Activated CD4-positive, alpha-beta T cell treated with anti-CD3 and anti-CD28 coated beads, Interleukin-2, amount 10 ng/mL, durations not matched to agents 24 days and 14 days (primary cell): ENCODE data around the gene ATP9B. TPM values are rescaled to one million over a fixed set of nuclear protein-coding genes. Genes with fewer than 3 reads are reported as not detected.

Source experiments
- DNase-seq: peaks from one replicate; pipeline ENCODE4 v3.0.0; 2022
- H3K27ac Mint-ChIP-seq: one replicate; pipeline ENCODE4 v1.8.0; 2022; ENCODE audit warnings: mild to moderate bottlenecking, mixed read lengths
- H3K27me3 Mint-ChIP-seq: one replicate; pipeline ENCODE4 v1.8.0; 2022; ENCODE audit warnings: mixed read lengths
- H3K36me3 Mint-ChIP-seq: one replicate; pipeline ENCODE4 v1.8.0; 2022; ENCODE audit warnings: low read depth, mild to moderate bottlenecking, mixed read lengths
- H3K4me1 Mint-ChIP-seq: one replicate; pipeline ENCODE4 v1.8.0; 2021; ENCODE audit warnings: mixed read lengths
- H3K4me3 Mint-ChIP-seq: one replicate; pipeline ENCODE4 v1.8.0; 2022; ENCODE audit warnings: mild to moderate bottlenecking, moderate library complexity, mixed read lengths
- H3K9me3 Mint-ChIP-seq: one replicate; pipeline ENCODE4 v1.8.0; 2021; ENCODE audit warnings: mixed read lengths
- intact Hi-C: fragments of 100-400 bp; cut with micrococcal nuclease; formaldehyde crosslinking; loops from one replicate; pipeline ENCODE4 v1.15.1; 2023
- total RNA-seq: library from RNA; stranded (reverse); gene quantifications from 2 replicates; pipeline ENCODE4 v1.2.3, GENCODE V29; 2022

Gene ATP9B
- total RNA-seq, 1 donor from 2014 or later = 30.3 TPM

- peaks cover 9% of the 10 kb centered on the region for H3K4me1 Mint-ChIP-seq
- no peak overlapping the region for H3K27ac Mint-ChIP-seq
Measured at GRCh38 chr18:79378536-79379250, 309.5 kb downstream of the ATP9B start.

DNA sequence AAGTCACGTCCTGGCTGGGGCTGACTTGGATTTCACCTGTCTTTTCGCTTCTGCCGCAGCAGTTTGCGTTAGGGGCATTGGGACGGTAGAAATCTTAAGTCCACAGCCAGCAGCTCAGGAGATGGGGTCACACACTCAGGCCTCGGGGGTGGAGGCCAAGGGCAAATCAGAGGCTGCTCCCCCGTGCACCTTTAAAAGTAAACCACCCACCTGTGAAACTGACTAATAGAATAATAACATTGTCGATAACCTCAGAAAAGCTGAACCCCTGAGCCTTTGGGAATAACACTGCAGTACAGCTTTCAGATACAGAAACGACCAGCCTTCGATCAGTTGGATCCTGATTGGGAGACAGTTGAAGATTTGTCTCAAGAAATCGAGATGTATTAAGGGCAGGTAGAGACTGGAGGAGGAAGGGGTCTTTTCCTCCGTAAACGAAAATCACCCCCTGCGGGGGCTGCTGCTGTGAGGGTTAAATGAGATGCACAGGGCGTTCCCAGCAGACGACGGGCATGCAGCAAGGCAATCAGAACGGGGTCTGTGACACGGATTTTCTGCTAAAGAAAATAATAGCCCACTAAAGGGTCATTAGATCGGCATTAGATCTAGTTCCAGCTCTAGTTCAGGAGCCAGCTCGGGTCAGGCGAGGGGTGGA lies 310.2 kb downstream of the ATP9B start:
- peaks cover 7% of the 10 kb centered on the region for H3K36me3 Mint-ChIP-seq
- no peak overlapping the region for H3K27ac Mint-ChIP-seq
- intact Hi-C loops = loop anchor here (1.0 kb wide), 2 partner anchors 144 to 265 kb away; no protein-coding TSS in a partner anchor
- H3K9me3 Mint-ChIP-seq = no peaks in the 10 kb centered on the region
- no peak for DNase-seq
- peaks cover 9% of the 10 kb centered on the region for H3K4me1 Mint-ChIP-seq
- H3K4me3 Mint-ChIP-seq = peak overlapping the region; percentile 37
- no peaks in the 10 kb centered on the region for H3K27me3 Mint-ChIP-seq

More at GRCh38 chr18:79378536-79379250, 309.5 kb downstream of the ATP9B start:
- peak; percentile 95 for DNase-seq
- H3K9me3 Mint-ChIP-seq = no peaks in the 10 kb centered on the region
- H3K27me3 Mint-ChIP-seq = no peaks in the 10 kb centered on the region
- intact Hi-C loops = loop anchor here (1.0 kb wide), 2 partner anchors 145 to 266 kb away; no protein-coding TSS in a partner anchor
- H3K4me3 Mint-ChIP-seq = peak overlapping the region; percentile 37
- H3K36me3 Mint-ChIP-seq = peaks cover 9% of the 10 kb centered on the region

DNA sequence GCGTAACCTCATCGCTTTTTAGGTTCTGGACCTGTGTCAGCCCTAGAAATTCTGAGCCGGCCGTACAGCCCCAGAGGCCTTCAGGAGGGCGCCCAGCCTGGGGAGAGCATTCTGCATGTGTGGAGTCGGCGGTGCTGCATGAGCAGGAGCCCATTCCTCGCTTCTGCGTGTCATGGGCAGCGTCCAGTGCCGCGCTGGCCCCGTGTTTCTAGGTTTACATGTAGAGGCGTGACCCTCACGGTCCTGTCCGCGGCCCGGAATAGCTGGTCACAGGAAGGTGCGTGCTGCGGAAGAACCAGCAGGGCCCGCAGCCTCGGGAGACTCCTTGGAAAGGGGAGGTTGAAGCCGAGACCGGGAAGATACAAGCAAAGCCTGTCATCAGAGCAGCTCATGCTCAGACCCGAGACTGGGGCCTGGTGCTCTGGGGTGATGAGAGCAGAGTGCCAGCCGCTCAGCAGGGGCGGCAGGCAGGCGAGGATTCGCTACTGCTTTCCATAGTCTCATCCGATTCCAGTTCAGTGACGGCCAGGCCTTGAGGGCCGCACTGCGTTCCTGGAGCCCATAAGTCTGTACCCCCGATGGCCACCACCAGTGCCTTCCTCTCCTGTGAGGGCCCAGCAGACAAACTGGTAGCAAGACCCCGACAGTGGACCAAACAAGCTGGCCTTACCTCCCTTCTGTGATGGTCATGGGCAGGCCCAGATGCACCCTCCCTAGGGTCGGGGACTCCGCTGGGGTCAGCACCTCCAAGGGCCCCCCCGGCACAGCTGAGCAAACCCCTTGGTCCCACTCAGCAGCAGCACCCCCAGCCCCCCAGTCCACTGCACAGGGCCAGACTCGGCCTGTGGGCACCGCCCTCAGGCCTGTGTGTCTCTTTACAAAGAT lies 311.0 kb downstream of the ATP9B start:
- H3K4me3 Mint-ChIP-seq = no peak overlapping the region
- peaks cover 9% of the 10 kb centered on the region for H3K4me1 Mint-ChIP-seq
- intact Hi-C loops = loop anchor here (1.0 kb wide), 2 partner anchors 143 to 264 kb away; no protein-coding TSS in a partner anchor
- H3K27me3 Mint-ChIP-seq = no peaks in the 10 kb centered on the region
- DNase-seq = peak; percentile 55
- no peaks in the 10 kb centered on the region for H3K9me3 Mint-ChIP-seq
- H3K36me3 Mint-ChIP-seq = peaks cover 7% of the 10 kb centered on the region
- no peak overlapping the region for H3K27ac Mint-ChIP-seq

- intact Hi-C loops = loop anchor here (1.0 kb wide), 1 partner anchor 147 kb away; no protein-coding TSS in a partner anchor
- Mint-ChIP-seq H3K36me3 (peaks cover 7% of the 10 kb centered on the region), H3K4me1 (peaks cover 9% of the 10 kb centered on the region), H3K27me3 (no peaks in the 10 kb centered on the region), H3K4me3 (no peak overlapping the region), H3K9me3 (no peaks in the 10 kb centered on the region), H3K27ac (no peak overlapping the region)
- peak; percentile 92 for DNase-seq
Measured at GRCh38 chr18:79380816-79381806, 311.9 kb downstream of the ATP9B start.

- Mint-ChIP-seq H3K36me3 (peaks cover 7% of the 10 kb centered on the region), H3K27me3 (no peaks in the 10 kb centered on the region), H3K4me1 (peaks cover 9% of the 10 kb centered on the region), H3K4me3 (no peak overlapping the region), H3K27ac (no peak overlapping the region), H3K9me3 (no peaks in the 10 kb centered on the region)
- intact Hi-C loops = loop anchor here (1.0 kb wide), 1 partner anchor 146 kb away; no protein-coding TSS in a partner anchor
- DNase-seq = peak; percentile 51
Measured at GRCh38 chr18:79381811-79382311, 312.7 kb downstream of the ATP9B start.

GRCh38 chr18:79382681-79383387 lies 313.6 kb downstream of the ATP9B start:
- Mint-ChIP-seq H3K36me3 (peaks cover 7% of the 10 kb centered on the region), H3K4me1 (peaks cover 11% of the 10 kb centered on the region), H3K9me3 (no peaks in the 10 kb centered on the region), H3K4me3 (no peak overlapping the region), H3K27ac (no peak overlapping the region), H3K27me3 (peaks cover 2% of the 10 kb centered on the region)
- no peak for DNase-seq
- intact Hi-C loops = no loop called here

GRCh38 chr18:79383388-79384056 lies 314.3 kb downstream of the ATP9B start:
- H3K36me3 Mint-ChIP-seq = peaks cover 3% of the 10 kb centered on the region

GRCh38 chr18:79384151-79384807 lies 315.1 kb downstream of the ATP9B start:
- intact Hi-C loops = no loop called here
- no peak overlapping the region for H3K4me3 Mint-ChIP-seq
- peak overlapping the region; percentile 66 for H3K27ac Mint-ChIP-seq
- peaks cover 5% of the 10 kb centered on the region for H3K4me1 Mint-ChIP-seq
- DNase-seq = no peak
- peaks cover 11% of the 10 kb centered on the region for H3K27me3 Mint-ChIP-seq
- no peaks in the 10 kb centered on the region for H3K36me3 Mint-ChIP-seq
- no peaks in the 10 kb centered on the region for H3K9me3 Mint-ChIP-seq

More at GRCh38 chr18:79383388-79384056, 314.3 kb downstream of the ATP9B start:
- no peak overlapping the region for H3K27ac Mint-ChIP-seq
- no peak overlapping the region for H3K4me3 Mint-ChIP-seq
- intact Hi-C loops = no loop called here
- DNase-seq = no peak
- peaks cover 6% of the 10 kb centered on the region for H3K27me3 Mint-ChIP-seq
- peaks cover 11% of the 10 kb centered on the region for H3K4me1 Mint-ChIP-seq
- H3K9me3 Mint-ChIP-seq = no peaks in the 10 kb centered on the region

- H3K9me3 Mint-ChIP-seq = no peaks in the 10 kb centered on the region
- no peak overlapping the region for H3K4me3 Mint-ChIP-seq
- H3K27ac Mint-ChIP-seq = no peak overlapping the region
- peaks cover 2% of the 10 kb centered on the region for H3K4me1 Mint-ChIP-seq
- intact Hi-C loops = no loop called here
- H3K36me3 Mint-ChIP-seq = no peaks in the 10 kb centered on the region
- peaks cover 14% of the 10 kb centered on the region for H3K27me3 Mint-ChIP-seq
- DNase-seq = no peak
Measured at GRCh38 chr18:79384834-79385233, 315.6 kb downstream of the ATP9B start.

DNA sequence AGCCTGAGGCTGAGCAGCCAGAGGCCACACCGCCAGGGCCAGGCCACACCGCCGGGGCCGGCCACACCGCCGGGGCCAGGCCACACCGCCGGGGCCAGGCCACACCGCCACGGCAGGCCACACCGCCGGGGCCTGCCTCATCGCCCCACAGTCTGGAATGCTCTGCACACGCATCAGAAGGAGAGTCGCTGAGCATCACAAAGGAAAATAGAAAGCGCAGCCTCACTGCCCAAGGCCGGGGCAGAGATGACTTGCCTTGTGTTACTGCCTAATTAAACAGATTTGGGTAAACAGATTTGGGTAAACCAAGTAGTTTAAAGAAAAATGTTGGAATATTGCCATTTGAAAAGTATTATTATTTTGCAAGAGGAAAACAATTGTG lies 316.1 kb downstream of the ATP9B start:
- peaks cover 2% of the 10 kb centered on the region for H3K4me1 Mint-ChIP-seq
- no peak for DNase-seq
- intact Hi-C loops = no loop called here
- H3K9me3 Mint-ChIP-seq = no peaks in the 10 kb centered on the region
- H3K27ac Mint-ChIP-seq = no peak overlapping the region
- peaks cover 16% of the 10 kb centered on the region for H3K27me3 Mint-ChIP-seq
- H3K36me3 Mint-ChIP-seq = no peaks in the 10 kb centered on the region
- H3K4me3 Mint-ChIP-seq = no peak overlapping the region

DNA sequence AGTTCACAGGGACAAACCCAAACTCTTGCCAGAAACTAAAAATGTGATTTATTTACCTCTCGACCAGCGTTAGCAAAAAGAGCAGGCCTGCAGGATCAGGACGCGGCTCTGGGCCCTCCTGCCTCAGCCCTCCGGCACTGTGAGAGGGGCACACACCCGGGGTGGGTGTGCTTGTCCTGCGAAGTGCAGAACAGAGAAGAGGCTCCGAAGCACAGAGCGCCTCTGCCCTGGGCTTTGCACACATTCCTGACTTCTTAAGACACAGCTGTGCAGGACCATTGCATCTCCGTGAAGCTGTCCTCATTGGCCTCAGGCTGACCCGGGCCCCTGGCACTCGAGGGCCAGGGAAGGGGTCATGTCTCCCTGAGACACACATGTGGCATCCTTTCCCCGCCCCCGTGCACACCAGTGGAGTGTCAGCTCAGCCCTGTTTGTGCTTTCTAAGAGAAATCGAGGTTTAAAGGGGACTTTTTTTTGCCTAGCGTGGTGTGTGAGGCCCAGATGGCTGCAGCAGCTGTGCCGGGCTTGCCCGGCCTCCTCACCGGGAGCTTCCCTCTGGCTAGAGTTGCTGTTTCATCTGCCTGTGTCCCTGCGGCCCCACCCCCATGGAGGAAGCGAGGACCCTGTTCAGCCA lies 316.6 kb downstream of the ATP9B start:
- no peak for DNase-seq
- Mint-ChIP-seq H3K9me3 (no peaks in the 10 kb centered on the region), H3K27ac (no peak overlapping the region), H3K27me3 (peaks cover 21% of the 10 kb centered on the region), H3K36me3 (no peaks in the 10 kb centered on the region), H3K4me3 (no peak overlapping the region), H3K4me1 (peaks cover 2% of the 10 kb centered on the region)
- intact Hi-C loops = no loop called here
